Caki2 (cell line): ENCODE measurements around the gene PALMD. TPM values are rescaled to one million over a fixed set of nuclear protein-coding genes. Genes with fewer than 3 reads are reported as not detected.

ENCODE experiments used
- DNase-seq: peaks from one replicate; pipeline ENCODE4 v3.0.0-alpha.2; 2015; ENCODE audit warnings: low read depth
- in situ Hi-C: cut with HindIII; loops from 2 replicates; pipeline ENCODE4 v1.10.0; 2016; ENCODE audit warnings: low sequenced_read_pairs, low pct_unique_long_range_greater_than_20kb, mixed read lengths
- total RNA-seq: library from RNA; depleted of rRNA; stranded (reverse); fragments of >200 nt; shearing (Covaris generic); gene quantifications from 2 replicates; pipeline ENCODE4 v1.2.3, GENCODE V29; 2014; ENCODE audit warnings: low replicate concordance

The PALMD gene
- total RNA-seq, 1 experiment from 2014 or later, result 6.5 TPM

DNA sequence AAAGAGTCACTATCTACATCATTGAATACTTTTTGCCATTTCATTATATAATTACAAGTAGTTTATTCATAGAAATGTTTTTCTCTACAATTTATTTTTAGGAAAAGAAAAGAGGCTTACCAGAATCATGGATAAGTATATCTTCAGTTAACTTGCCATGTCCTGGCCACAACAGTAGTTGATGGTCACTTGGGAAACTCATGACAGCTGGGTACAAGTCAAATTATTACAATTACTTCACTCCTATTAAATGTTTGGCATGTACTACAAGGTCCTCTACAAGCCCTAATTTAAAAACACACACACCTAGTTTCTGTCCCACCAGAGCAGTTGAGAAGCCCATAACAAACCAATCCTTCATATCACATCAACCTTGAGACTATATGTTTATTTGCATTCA is 29.4 kb downstream of the PALMD start:
- DNase-seq, result no peak
- in situ Hi-C loops, result no loop called here

DNA sequence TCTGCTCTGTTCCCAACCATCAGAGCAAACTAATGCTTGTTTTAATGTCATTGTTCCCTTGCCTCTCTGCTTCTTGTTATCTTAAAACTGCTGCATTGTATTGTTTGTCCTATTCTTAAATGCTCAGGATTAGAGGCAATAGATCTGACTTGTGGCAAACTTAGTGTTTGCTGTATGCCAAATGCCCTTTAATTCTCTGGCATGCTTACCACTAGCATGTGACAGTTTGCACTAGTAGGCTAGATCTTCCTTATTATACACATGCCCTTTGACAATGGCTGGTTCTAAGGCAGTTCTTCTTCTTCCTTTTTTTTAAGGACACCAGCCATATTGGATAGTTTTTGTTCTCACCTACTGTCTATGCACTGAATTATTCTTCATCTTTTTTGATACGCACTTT is 30.1 kb downstream of the PALMD start:
- in situ Hi-C loops, result no loop called here
- no peak for DNase-seq

DNA sequence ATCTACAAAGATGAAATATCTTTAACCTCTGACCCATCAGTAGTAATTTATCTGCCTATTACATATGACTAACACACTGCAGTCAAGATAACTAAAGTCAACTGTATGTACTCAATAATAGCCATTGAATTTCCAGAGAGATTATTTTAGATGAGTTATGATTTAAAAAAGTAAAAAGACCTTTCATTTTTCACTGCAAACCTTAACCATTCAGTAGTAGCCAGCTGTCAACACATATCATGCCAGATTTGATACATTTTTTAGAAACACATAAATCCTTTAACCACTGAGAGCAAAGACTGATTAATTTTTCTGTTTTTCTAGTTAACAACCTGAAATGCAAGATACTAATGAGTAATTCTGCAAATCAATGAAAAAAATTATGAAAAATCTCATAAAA is 31.0 kb downstream of the PALMD start:
- in situ Hi-C loops, result no loop called here
- no peak for DNase-seq

DNA sequence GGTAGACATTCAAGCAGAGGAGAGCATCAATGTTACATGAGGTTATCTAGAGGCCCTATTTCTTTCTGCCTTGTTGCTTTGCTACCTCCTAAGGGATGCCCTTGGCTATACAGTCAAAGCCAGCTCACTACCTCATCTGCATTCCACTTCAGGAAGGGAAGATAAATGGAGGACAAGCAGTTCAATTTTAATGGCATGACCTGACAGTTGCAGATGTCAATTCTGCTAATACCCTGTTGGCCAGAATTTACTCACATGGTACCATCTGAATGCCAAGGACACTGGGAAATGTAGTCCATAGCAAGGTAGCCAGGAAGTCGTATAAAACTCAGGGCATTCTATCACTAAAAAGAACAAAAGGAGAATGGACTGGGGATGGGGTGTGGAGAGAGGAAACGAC is 31.5 kb downstream of the PALMD start:
- in situ Hi-C loops, result no loop called here
- DNase-seq, result no peak

DNA sequence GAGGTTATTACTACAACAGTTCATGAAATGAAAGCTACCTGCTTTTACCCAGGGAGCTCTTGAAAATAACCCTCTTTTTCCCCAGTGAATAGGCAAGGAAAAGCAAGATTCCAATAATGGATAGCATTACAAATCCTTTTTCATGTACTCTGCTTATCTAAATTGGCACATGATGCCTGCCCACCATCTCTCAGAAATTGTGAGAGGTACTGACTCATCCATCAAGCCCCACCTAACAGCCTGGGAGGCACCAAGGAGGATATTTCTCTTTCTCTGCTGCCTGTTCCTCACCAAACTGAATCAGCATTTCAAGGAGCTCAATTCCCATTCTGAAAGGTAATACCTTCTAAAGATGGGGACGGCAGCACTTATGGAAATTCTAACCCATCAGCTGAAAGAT is 34.4 kb downstream of the PALMD start:
- in situ Hi-C loops, result no loop called here
- DNase-seq, result peak; percentile 40

DNA sequence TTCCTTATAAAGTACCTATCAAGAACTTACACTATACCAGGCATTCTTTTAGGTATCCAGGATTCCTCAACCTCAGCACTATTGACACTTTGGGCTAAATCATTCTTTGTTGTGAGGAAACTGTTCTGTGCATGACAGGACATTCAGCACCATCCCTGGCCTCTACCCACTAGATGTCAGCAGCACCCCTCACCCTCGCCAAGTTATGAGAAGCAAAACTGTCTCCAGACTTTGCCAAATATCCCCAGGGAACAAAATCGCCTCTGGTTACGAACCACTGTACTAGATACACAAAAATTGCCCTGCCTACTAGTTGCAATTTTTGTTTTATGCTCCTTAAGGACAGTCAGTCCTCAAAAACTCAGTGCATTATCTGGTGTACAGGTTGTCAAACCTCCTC is 35.7 kb downstream of the PALMD start:
- in situ Hi-C loops, result no loop called here
- peak; percentile 52 for DNase-seq

DNA sequence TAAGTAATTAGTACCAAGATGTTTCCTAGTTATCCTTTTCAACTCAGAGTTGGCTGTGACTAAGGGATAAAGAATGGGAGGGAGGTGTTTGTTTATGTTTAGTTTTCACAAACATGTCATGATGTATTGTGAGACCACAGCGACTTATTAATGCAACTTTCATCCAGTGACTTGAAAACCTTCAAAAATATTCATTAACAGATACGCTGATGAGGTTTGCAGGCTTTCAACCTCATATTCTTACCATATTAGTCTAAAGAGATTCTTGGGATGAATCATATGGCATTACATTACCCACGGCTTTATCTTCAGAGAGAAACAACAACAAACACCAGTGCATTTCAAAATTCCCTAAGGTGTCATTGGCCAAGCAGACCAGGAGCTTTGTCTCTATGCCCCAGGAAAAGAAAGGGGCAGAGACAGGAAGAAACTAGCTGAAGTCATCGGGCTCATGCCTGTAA is 36.4 kb downstream of the PALMD start:
- DNase-seq, result peak; percentile 91
- in situ Hi-C loops, result no loop called here

DNA sequence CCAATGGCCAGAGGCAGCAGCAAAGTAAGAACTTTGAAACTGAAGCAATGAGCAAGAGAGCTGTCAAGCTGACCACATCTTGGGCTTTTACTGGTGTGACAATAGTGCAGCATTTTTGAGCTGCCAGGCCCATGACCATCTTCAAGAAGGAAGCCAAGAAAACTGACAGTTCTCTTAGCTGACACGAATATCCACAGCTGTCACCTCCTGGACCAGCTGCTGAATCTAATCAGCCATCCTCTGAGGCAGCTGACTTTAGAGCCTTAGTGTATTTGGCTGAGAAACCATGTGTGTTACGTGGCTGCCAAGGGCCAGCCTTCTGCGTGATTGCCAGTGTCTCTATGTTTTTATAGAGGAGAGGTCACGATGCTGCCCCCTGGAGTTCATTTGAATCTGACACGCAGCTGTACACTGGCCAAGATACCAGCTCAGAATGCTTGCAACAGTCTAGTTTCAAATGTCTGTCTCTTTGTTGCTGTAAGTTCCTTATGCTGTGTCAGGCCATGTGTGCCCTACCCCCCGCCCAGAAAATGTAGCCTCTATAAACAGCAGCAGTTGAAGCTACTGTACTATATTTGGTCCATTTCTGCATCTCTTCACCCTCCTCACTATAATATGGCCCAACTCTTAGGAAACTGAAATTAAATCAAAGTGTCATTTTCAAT is 39.7 kb downstream of the PALMD start:
- peak; percentile 85 for DNase-seq

DNA sequence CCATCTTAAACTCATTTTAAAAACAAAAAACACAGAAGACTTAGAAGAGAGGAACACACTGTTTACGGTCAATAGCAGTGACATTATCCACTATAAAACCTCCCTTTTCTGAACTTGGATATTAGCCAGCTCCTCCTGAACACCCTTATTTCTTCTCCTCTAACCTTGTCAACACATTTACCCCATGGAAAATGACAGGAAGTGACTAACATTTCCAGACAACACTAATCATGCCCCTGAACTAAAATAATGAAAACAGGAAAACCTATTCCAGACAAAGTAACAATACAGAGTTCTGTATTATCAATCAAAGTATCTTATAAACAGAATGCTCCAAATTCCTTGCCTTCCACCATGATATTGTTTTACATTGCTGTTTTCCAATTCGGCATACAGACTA is 45.3 kb downstream of the PALMD start:
- DNase-seq, result no peak
- in situ Hi-C loops, result no loop called here

More for the DNA sequence above, 39.7 kb downstream of the PALMD start:
- in situ Hi-C loops, result no loop called here

DNA sequence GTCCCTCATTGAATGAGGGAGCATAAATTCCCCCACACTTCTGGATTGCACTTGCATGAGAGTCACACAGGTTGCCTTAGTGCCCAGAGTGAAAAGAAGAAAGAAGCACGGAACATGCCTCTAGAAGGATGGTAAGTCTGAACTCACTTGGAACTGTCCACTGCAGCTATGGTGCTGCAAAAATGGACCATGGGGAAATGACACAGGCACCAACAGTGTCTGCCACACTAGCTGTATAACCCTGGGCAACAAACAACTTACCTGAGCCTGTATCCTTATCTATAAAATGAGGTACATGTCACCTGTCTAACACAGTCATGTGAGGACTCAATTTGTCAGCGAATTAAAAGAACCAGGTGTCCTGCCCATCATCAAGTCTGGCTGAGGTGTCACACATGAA is 50.7 kb downstream of the PALMD start:
- DNase-seq, result no peak
- in situ Hi-C loops, result no loop called here

DNA sequence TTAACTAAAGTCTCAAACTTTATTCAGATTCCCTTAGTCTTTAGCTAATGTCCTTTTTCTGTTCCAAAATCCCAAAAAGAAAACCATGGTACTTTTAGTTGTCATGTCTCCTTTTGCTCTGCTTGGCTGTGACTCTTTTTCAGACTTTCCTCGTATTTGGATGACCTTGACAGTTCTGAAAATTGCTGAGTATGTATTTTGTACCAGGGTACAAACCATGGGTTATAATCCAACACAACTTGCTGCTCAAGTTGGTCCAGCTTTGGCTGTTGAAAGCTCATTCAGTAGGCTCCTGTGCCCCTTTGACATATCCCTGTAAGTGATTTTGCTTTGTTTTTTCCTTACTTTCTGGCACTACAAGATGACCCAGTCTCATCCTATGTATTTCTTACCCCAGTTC is 51.7 kb downstream of the PALMD start:
- no peak for DNase-seq
- in situ Hi-C loops, result no loop called here

DNA sequence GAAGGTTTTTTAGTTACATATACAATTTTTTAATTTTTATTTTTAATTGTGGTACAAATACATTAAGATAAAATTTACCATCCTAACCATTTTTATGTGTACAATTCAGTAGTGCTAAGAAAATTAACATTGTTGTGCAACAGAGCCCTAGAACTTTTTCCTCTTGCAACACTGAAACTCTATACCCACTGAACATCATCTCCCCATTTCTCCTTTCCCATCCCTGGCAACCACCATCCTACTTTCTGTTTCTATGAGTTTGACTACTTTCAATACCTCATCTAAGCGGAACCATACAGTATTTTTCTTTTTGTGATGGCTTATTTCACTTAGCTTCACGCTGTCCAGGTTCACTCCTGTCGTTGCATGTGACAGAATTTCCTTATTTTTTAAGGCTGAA is 54.1 kb downstream of the PALMD start:
- no peak for DNase-seq
- in situ Hi-C loops, result no loop called here

DNA sequence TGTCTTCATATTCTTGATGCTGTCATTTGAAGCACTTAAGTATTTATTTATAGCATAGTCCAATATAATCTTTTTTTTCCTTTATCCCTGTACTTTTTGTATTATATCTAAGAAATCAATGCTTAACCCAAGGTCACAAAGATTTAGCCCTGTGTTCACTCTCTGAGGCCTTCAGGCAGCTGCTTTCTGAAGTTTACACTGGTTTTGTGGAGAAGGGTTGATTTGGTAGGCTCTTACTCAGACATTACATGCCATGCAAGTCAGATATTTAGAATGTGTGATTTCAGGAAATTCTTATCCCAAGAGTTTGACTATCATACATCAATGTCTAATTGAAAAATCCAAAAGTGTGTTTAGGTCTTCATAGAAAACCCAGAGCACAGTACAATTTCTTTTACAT is 56.3 kb downstream of the PALMD start:
- no peak for DNase-seq
- in situ Hi-C loops, result no loop called here

DNA sequence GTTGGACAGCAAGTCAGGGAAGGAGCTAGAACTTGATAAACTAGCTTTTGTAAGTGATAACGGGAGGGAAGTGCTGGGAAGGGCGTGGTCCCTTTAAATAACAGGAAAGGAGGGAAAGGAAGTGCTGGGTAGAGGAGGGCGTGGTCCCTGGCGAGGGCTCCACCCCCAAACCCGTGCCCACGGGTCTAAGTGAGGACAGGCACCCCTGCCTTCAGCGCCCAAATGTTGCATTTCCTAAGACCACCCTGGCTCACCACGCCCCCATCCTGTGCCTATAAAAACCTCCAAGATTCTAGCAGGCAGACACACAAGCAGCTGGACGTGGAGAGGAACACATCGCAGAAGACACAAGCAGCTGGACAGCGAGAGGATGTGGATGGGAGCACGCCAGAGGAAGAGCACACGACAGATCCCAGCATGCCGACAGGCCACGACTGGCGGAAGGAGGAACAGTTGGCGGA is 58.5 kb downstream of the PALMD start:
- DNase-seq, result no peak
- in situ Hi-C loops, result no loop called here

DNA sequence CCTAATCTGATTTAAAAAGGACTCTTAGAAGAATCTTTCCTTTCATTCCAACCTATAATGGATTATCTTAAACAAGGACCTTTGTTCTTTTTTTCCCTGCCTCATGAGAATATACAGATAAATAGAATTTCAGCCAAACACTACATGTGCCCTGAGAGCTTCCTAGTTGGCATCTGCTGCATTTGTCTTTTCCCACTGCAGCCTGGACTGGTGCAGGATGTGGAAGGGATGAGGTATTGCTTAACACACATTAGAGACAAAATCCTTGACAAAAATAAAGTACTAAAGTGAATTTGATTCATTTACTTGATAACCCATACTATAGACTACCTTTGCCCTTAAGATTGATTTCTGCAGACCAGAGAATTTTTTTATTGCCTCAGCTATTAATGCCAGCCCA is 59.5 kb downstream of the PALMD start:
- DNase-seq, result no peak
- in situ Hi-C loops, result no loop called here

DNA sequence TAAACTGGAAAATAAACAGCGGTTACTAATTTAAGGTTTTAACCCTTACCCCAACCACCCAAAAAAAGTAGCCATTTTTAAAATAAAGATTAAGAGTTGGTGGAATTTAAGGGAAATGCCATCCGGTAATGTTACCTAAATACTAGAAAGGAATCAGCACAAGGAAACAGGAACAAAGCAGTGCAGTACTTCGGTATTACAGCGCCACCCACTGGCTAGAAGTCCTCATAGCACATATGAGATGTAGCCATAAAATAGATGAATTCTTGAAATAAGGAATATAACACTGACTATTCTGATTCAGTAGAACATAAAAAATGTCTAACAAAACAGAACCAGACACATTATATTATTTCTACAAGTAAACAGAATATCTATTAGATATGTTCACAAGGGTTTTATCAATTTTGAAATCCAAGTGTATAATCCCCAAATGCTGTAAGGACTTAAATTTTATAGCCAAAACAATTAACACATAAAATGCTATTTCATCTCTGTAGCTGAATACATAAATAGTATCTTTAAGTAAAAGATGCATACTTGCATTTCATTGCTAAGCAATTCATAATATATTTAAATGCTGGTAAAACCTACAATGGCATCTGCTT is 61.7 kb downstream of the PALMD start:
- DNase-seq, result peak; percentile 38

DNA sequence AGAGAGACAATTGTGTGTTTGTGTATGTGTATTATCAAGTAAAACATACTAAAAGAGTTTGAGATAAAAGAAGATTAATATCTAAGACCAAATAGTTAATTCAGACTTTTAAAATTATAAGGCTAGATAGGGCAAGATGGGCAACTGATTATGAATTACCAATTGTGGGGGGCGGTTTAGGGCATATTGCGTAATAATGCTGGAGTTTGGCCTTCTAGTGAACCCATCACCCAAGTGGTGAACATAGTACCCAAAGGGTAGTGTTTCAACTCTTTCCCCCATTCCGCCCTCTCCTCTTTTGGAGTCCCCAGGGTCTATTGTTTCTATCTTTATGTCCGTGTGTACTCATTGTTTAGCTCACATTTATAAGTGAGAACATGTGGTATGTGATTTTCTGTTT is 65.1 kb downstream of the PALMD start:
- DNase-seq, result no peak
- in situ Hi-C loops, result no loop called here

More for the DNA sequence above, 61.7 kb downstream of the PALMD start:
- in situ Hi-C loops, result no loop called here

DNA sequence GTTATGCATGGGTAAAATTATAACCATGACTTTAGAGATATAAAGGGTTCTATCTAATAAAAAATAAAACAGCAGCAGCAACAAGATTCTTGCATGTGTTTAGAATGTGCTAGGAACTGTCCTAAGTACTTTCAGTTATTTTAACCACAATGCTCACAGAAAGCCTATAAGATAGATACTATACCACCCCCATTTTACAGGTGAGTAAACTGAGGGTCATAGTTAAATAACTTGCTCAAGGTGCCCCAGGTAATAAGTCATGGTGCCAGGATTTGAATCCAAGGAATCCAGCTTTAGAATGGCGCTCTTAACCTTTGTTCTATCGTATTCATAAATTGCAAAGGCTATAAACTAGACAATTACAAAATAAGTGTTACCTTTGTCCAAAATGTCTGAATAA is 67.1 kb downstream of the PALMD start:
- in situ Hi-C loops, result no loop called here
- DNase-seq, result no peak

DNA sequence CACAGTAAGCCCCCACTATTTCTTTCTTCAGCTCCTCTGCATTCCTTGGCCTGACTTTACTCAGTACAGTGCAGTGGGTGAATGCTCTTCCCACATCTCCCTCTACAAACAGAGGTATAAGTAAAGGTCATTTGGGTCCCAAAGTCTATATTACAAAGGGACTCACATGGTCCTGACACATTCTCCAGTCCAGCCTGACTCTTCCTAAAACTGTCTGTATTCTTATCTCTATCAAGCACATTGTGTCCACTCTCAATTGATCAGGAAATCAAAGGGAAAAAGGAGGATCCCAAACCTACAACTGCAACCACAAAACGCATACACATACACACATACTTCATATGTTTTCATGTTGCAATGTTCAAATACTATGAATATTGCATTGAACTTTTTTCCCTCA is 71.1 kb downstream of the PALMD start:
- in situ Hi-C loops, result no loop called here
- no peak for DNase-seq

DNA sequence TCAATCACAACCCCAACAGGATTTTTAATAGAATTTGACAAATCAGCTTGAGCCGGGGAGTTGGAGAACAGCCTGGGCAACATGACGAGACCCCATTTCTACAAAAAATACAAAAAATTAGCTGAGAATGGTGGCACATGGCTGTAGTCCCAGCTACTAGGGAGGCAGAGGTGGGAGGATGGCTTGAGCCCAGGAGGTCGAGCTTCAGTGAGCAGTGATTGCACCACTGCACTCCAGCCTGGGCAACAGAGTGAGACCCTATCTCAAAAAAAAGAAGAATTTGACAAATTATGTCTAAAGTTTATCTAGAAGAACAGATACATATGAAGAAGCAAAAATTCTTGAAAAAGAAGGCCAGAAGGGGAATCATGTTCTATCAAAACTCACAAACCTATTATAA is 77.3 kb downstream of the PALMD start:
- in situ Hi-C loops, result no loop called here
- DNase-seq, result no peak
